Retinal pigment epithelial cell (primary cell): ENCODE data around the gene CREB5.

ENCODE experiments used
- DNase-seq: peaks from one replicate; pipeline ENCODE4 v3.0.0-alpha.2; 2010; ENCODE audit warnings: low read depth
- H3K4me3 ChIP-seq: 2 replicates; pipeline ENCODE4 v1.5.1; 2011; ENCODE audit warnings: mild to moderate bottlenecking, low read length, control low read depth, moderate library complexity
- TF ChIP-seq, protein P1 (sequence below): conservative IDR thresholded peaks from 2 replicates; pipeline ENCODE4 v1.5.1; 2011; ENCODE audit warnings: low read depth, low read length, control low read depth, inconsistent platforms

Gene CREB5

DNA sequence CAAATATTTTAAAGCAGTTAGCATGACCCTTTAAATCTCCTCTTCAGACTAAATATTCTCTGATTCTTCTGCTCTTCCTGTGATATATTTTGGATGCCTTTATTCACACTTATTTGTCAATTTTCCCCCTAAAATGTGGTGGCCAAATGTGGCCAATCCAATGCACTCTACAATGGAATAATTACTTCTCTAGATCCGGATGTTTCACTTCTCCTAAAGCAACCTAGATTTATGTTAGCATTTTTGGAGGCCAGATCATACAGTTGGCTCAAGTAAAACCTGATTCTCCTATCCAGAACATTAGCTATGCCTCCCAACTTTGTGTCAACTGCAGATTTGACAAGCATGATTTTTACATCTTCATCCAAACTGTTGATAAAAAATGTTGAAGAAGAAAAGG is 153.7 kb downstream of the CREB5 start:
- TF ChIP-seq, protein P1, sequence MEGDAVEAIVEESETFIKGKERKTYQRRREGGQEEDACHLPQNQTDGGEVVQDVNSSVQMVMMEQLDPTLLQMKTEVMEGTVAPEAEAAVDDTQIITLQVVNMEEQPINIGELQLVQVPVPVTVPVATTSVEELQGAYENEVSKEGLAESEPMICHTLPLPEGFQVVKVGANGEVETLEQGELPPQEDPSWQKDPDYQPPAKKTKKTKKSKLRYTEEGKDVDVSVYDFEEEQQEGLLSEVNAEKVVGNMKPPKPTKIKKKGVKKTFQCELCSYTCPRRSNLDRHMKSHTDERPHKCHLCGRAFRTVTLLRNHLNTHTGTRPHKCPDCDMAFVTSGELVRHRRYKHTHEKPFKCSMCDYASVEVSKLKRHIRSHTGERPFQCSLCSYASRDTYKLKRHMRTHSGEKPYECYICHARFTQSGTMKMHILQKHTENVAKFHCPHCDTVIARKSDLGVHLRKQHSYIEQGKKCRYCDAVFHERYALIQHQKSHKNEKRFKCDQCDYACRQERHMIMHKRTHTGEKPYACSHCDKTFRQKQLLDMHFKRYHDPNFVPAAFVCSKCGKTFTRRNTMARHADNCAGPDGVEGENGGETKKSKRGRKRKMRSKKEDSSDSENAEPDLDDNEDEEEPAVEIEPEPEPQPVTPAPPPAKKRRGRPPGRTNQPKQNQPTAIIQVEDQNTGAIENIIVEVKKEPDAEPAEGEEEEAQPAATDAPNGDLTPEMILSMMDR = no peak
- no peak overlapping the region for H3K4me3 ChIP-seq
- DNase-seq = no peak

- H3K4me3 ChIP-seq = no peak overlapping the region
- TF ChIP-seq, protein P1 = no peak
- DNase-seq = no peak
These were observed 158.0 kb downstream of the CREB5 start for GRCh38 chr7:28570113-28570969.

GRCh38 chr7:28570970-28571288 is 158.6 kb downstream of the CREB5 start:
- H3K4me3 ChIP-seq = no peak overlapping the region
- TF ChIP-seq, protein P1 = no peak
- no peak for DNase-seq

GRCh38 chr7:28571405-28571804 is 159.1 kb downstream of the CREB5 start:
- DNase-seq = no peak
- TF ChIP-seq, protein P1 = no peak
- H3K4me3 ChIP-seq = no peak overlapping the region

- no peak for DNase-seq
- H3K4me3 ChIP-seq = no peak overlapping the region
- TF ChIP-seq, protein P1 = no peak
These were observed 160.2 kb downstream of the CREB5 start for GRCh38 chr7:28572321-28573058.

- TF ChIP-seq, protein P1 = no peak
- no peak overlapping the region for H3K4me3 ChIP-seq
- DNase-seq = no peak
These were observed 160.8 kb downstream of the CREB5 start for GRCh38 chr7:28573059-28573553.
